Osteoblast (primary cell): ENCODE measurements around the gene LRRC3. TPM values are rescaled to one million over a fixed set of nuclear protein-coding genes. Genes with fewer than 3 reads are reported as not detected.

Experiments used
- DNase-seq: peaks from one replicate; pipeline ENCODE4 v3.0.0; 2011; ENCODE audit warnings: low spot score, mixed read lengths; ENCODE audit not compliant: insufficient read length; ENCODE audit errors: missing footprints
- H2AFZ ChIP-seq: 2 replicates; pipeline ENCODE4 v1.6.0; 2011; ENCODE audit warnings: mild to moderate bottlenecking, low read length
- H3K27ac ChIP-seq: 2 replicates; pipeline ENCODE4 v1.5.1; 2011; ENCODE audit warnings: mild to moderate bottlenecking, low read depth, low read length, moderate library complexity
- H3K27me3 ChIP-seq: 2 replicates; pipeline ENCODE4 v1.6.0; 2012; ENCODE audit warnings: mild to moderate bottlenecking, control low read depth, inconsistent platforms, low read length, moderate library complexity; ENCODE audit not compliant: insufficient read depth
- H3K36me3 ChIP-seq: 2 replicates; pipeline ENCODE4 v1.5.1; 2011; ENCODE audit warnings: mild to moderate bottlenecking, low read length, control low read depth, moderate library complexity; ENCODE audit not compliant: insufficient read depth
- H3K4me1 ChIP-seq: 2 replicates; pipeline ENCODE4 v1.5.1; 2011; ENCODE audit warnings: mild to moderate bottlenecking, low read length, control low read depth, moderate library complexity; ENCODE audit not compliant: insufficient read depth
- H3K4me2 ChIP-seq: 2 replicates; pipeline ENCODE4 v1.6.0; 2011; ENCODE audit warnings: mild to moderate bottlenecking, low read length; ENCODE audit not compliant: insufficient read depth
- H3K4me3 ChIP-seq: fragments of 200-600 bp; sonication (generic); 3 replicates; pipeline ENCODE4 v1.5.1; 2012; ENCODE audit warnings: mild to moderate bottlenecking, low read length, inconsistent platforms; ENCODE audit not compliant: insufficient read depth
- H3K79me2 ChIP-seq: 2 replicates; pipeline ENCODE4 v1.6.0; 2012; ENCODE audit warnings: mild to moderate bottlenecking, low read length, control low read depth, inconsistent platforms; ENCODE audit not compliant: insufficient read depth
- H3K9me3 ChIP-seq: 2 replicates; pipeline ENCODE4 v1.5.1; 2011; ENCODE audit warnings: low read depth, low read length, control low read depth
- H4K20me1 ChIP-seq: 2 replicates; pipeline ENCODE4 v1.6.0; 2012; ENCODE audit warnings: mild to moderate bottlenecking, low read length, control low read depth; ENCODE audit not compliant: insufficient read depth
- total RNA-seq: library from RNA; depleted of rRNA; stranded (reverse); fragments of >200 nt; gene quantifications from 2 replicates; pipeline ENCODE4 v1.2.3, GENCODE V29; 2012
- TF ChIP-seq, protein P1 (sequence below): IDR thresholded peaks from 2 replicates; pipeline ENCODE4 v1.5.1; 2011; ENCODE audit warnings: mild to moderate bottlenecking, low read depth, low read length, moderate library complexity; ENCODE audit errors: extremely low read depth

LRRC3 gene
- total RNA-seq, 1 donor: 0.72 TPM

GRCh38 chr21:44442266-44443125 lies 12.8 kb upstream of the LRRC3 start:
- H2AFZ ChIP-seq: no peak overlapping the region
- H3K4me1 ChIP-seq: no peaks in the 10 kb centered on the region
- DNase-seq: no peak
- TF ChIP-seq, protein P1, sequence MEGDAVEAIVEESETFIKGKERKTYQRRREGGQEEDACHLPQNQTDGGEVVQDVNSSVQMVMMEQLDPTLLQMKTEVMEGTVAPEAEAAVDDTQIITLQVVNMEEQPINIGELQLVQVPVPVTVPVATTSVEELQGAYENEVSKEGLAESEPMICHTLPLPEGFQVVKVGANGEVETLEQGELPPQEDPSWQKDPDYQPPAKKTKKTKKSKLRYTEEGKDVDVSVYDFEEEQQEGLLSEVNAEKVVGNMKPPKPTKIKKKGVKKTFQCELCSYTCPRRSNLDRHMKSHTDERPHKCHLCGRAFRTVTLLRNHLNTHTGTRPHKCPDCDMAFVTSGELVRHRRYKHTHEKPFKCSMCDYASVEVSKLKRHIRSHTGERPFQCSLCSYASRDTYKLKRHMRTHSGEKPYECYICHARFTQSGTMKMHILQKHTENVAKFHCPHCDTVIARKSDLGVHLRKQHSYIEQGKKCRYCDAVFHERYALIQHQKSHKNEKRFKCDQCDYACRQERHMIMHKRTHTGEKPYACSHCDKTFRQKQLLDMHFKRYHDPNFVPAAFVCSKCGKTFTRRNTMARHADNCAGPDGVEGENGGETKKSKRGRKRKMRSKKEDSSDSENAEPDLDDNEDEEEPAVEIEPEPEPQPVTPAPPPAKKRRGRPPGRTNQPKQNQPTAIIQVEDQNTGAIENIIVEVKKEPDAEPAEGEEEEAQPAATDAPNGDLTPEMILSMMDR: no peak
- H4K20me1 ChIP-seq: no peaks in the 10 kb centered on the region
- no peak overlapping the region for H3K4me2 ChIP-seq
- H3K79me2 ChIP-seq: no peaks in the 10 kb centered on the region
- H3K4me3 ChIP-seq: no peak overlapping the region
- H3K36me3 ChIP-seq: no peaks in the 10 kb centered on the region
- H3K27ac ChIP-seq: no peak overlapping the region
- peaks cover 3% of the 10 kb centered on the region for H3K27me3 ChIP-seq
- no peaks in the 10 kb centered on the region for H3K9me3 ChIP-seq

- TF ChIP-seq, protein P1: no peak
- Histone ChIP-seq H2AFZ (no peak overlapping the region), H3K79me2 (no peaks in the 10 kb centered on the region), H4K20me1 (no peaks in the 10 kb centered on the region), H3K4me1 (no peaks in the 10 kb centered on the region), H3K4me2 (no peak overlapping the region), H3K27ac (no peak overlapping the region), H3K4me3 (no peak overlapping the region), H3K9me3 (no peaks in the 10 kb centered on the region), H3K36me3 (no peaks in the 10 kb centered on the region), H3K27me3 (peaks cover 5% of the 10 kb centered on the region)
- DNase-seq: no peak
Observed at GRCh38 chr21:44443291-44443890, 11.9 kb upstream of the LRRC3 start.

DNA sequence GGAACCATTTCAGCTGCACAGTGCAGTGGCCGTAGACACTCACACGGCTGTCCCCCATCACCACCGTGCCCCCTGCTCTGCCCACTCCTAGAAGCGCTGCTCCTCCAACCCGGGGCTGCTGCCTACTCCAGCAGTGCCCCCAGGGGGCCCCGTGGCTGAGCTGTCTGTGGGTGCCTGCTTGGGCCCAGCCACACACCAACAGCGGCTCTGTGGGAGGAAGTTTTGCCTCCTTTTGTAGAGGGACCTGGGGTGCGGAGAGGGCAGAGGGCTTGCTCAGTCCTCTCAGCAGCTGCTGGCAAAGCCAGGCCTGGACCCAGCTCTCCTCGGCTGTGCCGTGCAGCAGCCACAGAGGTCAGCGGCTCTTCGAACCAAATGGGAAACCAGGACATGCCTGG lies 11.4 kb upstream of the LRRC3 start:
- Histone ChIP-seq H3K27me3 (peaks cover 5% of the 10 kb centered on the region), H3K4me3 (no peak overlapping the region), H3K79me2 (no peaks in the 10 kb centered on the region), H4K20me1 (no peaks in the 10 kb centered on the region), H3K9me3 (no peaks in the 10 kb centered on the region), H3K4me1 (no peaks in the 10 kb centered on the region), H3K4me2 (no peak overlapping the region), H3K36me3 (no peaks in the 10 kb centered on the region), H3K27ac (no peak overlapping the region), H2AFZ (no peak overlapping the region)
- DNase-seq: peak; percentile 72
- TF ChIP-seq, protein P1: no peak

DNA sequence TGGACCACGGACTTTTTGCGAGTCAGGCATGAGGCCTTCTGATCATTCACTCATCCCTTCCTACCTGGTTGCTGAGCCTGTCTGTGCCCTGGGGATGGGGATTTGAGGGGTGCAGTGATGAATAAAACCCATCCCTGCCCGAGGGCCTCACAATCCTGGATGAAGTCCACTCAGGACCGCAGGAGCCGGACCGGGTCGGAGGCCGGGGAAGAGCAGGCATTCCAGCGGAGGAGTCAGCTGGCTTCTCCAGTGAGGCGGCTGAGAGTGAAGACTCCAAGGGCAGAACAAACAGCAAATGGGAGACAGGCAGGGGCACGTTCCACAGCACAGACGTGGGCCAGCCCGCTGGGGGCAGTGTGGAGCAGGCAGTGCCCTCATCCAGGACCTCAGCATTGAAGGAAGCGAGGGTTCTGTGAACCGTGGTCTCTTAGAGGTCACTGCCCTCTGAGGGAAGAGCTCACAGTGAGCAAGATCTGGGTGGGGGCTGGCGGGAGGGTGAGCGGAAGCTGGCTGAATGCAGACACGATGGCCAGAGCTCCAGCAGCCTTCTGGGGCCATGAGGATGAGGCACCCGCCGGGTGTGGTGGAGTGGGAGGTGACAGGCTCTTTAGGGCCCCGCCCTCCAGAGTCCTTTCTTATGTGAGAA lies 10.9 kb upstream of the LRRC3 start:
- Histone ChIP-seq H3K4me3 (no peak overlapping the region), H3K4me1 (no peaks in the 10 kb centered on the region), H3K27ac (no peak overlapping the region), H3K36me3 (no peaks in the 10 kb centered on the region), H4K20me1 (no peaks in the 10 kb centered on the region), H2AFZ (no peak overlapping the region), H3K27me3 (peaks cover 5% of the 10 kb centered on the region), H3K4me2 (no peak overlapping the region), H3K79me2 (no peaks in the 10 kb centered on the region), H3K9me3 (no peaks in the 10 kb centered on the region)
- peak; percentile 64 for DNase-seq
- TF ChIP-seq, protein P1: no peak
